HUDEP-2 (cell line): ENCODE measurements around the gene KDM4C.

ENCODE experiments used
- DNase-seq, 76 experiments: peaks; one replicate each; lab custom pipeline; 2025; ENCODE audit not compliant: unreplicated experiment in 76 of 76; lab: John Stamatoyannopoulos, UW

The KDM4C gene

GRCh38 chr9:6959270-6960000 is 201.7 kb downstream of the KDM4C start:
- no peak for DNase-seq

GRCh38 chr9:6960777-6961176 is 203.0 kb downstream of the KDM4C start:
- DNase-seq: no peak

- DNase-seq: no peak
Measured at GRCh38 chr9:6961845-6962522, 204.2 kb downstream of the KDM4C start.

- no peak for DNase-seq
Measured at GRCh38 chr9:6965566-6965965, 207.8 kb downstream of the KDM4C start.

GRCh38 chr9:6968271-6968670 is 210.5 kb downstream of the KDM4C start:
- no peak for DNase-seq

- DNase-seq: no peak
Measured at GRCh38 chr9:6969805-6970204, 212.0 kb downstream of the KDM4C start.

- DNase-seq: no peak
Measured at GRCh38 chr9:6973089-6973488, 215.3 kb downstream of the KDM4C start.

- no peak for DNase-seq
Measured at GRCh38 chr9:6973762-6974161, 216.0 kb downstream of the KDM4C start.

GRCh38 chr9:6975198-6975597 is 217.4 kb downstream of the KDM4C start:
- DNase-seq: no peak

- DNase-seq: no peak
Measured at GRCh38 chr9:6977761-6978160, 220.0 kb downstream of the KDM4C start.

GRCh38 chr9:6978591-6978990 is 220.8 kb downstream of the KDM4C start:
- no peak for DNase-seq

- DNase-seq: no peak
Measured at GRCh38 chr9:6984941-6985578, 227.3 kb downstream of the KDM4C start.

GRCh38 chr9:6986141-6986815 is 228.5 kb downstream of the KDM4C start:
- no peak for DNase-seq

GRCh38 chr9:6987381-6987780 is 229.6 kb downstream of the KDM4C start:
- no peak for DNase-seq

- DNase-seq: no peak
Measured at GRCh38 chr9:6991418-6991817, 233.6 kb downstream of the KDM4C start.

GRCh38 chr9:6996061-6996854 is 238.5 kb downstream of the KDM4C start:
- DNase-seq: no peak

- no peak for DNase-seq
Measured at GRCh38 chr9:6997330-6997729, 239.6 kb downstream of the KDM4C start.

GRCh38 chr9:6999794-7000193 is 242.0 kb downstream of the KDM4C start:
- no peak for DNase-seq

- DNase-seq: no peak
Measured at GRCh38 chr9:7001571-7001970, 243.8 kb downstream of the KDM4C start.

- DNase-seq: no peak
Measured at GRCh38 chr9:7003861-7004260, 246.1 kb downstream of the KDM4C start.

- DNase-seq: no peak
Measured at GRCh38 chr9:7006417-7006816, 248.6 kb downstream of the KDM4C start.
